Esophagus muscularis mucosa (tissue), 4 donors: ENCODE data around the gene TADA3.

Experiments used
- EP300 ChIP-seq: sonication (generic); formaldehyde crosslinking; IDR thresholded peaks from one replicate; pipeline ENCODE4 v1.6.1; 2017; ENCODE audit warnings: antibody characterized with exemption
- POLR2A ChIP-seq: fragments of 450-650 bp; IDR thresholded peaks from one replicate; pipeline ENCODE4 v1.6.1; 2017; ENCODE audit warnings: antibody characterized with exemption, moderate library complexity, mild to moderate bottlenecking, low read depth
- POLR2AphosphoS5 ChIP-seq, 2 donors: sonication (generic); formaldehyde crosslinking; IDR thresholded peaks; one replicate each; pipeline ENCODE4 v1.6.1; 2017; ENCODE audit warnings: antibody characterized with exemption in 2 of 2
- TF ChIP-seq, protein P1 (sequence below), 3 experiments: fragments of 200-600 bp in 2 of 3; fragments of 450-650 bp in 1 of 3; sonication (generic) in 2 of 3; IDR thresholded peaks; one replicate each; pipeline ENCODE4 v1.5.1; 2017 to 2019; ENCODE audit warnings: antibody characterized with exemption in 3 of 3, mild to moderate bottlenecking in 2 of 3, moderate library complexity in 1 of 3

DNA sequence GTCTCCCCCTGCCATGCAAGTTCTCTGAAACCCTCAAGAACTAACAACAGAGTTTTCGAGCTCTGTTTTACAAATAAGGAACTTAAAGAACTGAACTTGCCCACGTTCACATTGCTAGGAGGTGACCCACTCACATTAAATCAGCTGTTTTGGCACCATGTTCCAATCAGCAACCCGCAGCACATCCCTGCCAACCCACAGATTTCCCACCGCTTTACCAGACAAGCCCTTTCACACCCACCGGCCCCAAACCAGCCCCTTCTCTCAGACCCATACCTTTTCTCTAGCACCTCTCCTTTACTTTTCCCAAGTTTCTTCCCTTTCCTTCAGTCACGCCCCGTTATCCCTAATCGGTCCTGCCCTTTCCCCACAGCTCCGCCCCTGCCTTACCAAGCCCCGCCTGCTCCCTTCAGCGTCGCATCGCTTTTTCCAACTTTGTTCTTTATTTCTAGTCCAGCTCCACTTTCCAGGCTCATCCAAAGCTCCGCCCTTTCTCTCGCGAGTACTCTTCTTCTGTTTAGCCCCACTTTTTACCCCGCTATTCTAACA is 61.5 kb downstream of the TADA3 start:
- TF ChIP-seq, protein P1, sequence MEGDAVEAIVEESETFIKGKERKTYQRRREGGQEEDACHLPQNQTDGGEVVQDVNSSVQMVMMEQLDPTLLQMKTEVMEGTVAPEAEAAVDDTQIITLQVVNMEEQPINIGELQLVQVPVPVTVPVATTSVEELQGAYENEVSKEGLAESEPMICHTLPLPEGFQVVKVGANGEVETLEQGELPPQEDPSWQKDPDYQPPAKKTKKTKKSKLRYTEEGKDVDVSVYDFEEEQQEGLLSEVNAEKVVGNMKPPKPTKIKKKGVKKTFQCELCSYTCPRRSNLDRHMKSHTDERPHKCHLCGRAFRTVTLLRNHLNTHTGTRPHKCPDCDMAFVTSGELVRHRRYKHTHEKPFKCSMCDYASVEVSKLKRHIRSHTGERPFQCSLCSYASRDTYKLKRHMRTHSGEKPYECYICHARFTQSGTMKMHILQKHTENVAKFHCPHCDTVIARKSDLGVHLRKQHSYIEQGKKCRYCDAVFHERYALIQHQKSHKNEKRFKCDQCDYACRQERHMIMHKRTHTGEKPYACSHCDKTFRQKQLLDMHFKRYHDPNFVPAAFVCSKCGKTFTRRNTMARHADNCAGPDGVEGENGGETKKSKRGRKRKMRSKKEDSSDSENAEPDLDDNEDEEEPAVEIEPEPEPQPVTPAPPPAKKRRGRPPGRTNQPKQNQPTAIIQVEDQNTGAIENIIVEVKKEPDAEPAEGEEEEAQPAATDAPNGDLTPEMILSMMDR (IDR thresholded peaks at IDR 0.05), result no peak
- TF ChIP-seq EP300, result no peak
- no peak for TF ChIP-seq POLR2A
- no peak for TF ChIP-seq POLR2AphosphoS5 (IDR thresholded peaks at IDR 0.05)
